22Rv1 (cell line): Measurements from ENCODE around the gene CAMP.

Source experiments
- ZFX ChIP-seq: fragments of 450-650 bp; IDR thresholded peaks from 2 replicates; pipeline ENCODE4 v1.6.1; 2017; ENCODE audit warnings: antibody characterized with exemption, borderline replicate concordance
- TF ChIP-seq, protein P1 (sequence below): fragments of 450-650 bp; IDR thresholded peaks from 2 replicates; pipeline ENCODE4 v1.5.1; 2017; ENCODE audit warnings: mild to moderate bottlenecking

DNA sequence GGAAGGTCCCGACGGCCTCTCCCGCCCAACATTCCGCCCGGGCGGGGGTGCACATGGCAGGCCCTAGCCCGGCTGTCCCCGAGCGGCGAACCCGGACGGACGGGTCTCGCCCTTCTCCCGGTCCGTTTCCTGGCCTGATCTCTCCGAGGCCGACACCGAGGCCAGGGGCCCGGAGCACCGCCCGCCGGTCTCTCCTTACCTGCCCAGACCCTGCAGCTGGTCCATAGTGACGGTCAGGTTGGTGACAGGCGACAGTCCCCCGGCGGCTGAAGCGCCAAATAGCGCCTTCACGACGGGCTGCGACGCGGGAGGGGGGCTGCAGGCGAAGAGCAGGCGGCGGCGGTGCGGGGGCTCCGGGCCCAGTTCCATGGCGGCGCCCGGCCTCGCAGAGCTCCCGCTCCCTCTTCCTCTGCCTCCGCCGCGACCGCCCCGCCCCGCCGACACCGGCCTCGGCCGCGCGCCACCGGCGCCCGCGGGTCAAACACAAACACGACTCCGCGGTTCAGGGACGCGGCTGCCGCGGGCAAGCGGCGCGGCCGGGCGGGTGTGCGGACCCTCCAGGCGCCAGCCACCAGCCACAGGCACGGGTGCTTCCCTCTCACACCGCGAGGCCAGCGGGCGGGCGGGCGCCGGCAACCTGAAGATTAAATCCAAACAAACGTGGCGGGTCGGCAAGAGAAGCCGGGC lies 35.6 kb upstream of the CAMP start:
- TF ChIP-seq, protein P1, sequence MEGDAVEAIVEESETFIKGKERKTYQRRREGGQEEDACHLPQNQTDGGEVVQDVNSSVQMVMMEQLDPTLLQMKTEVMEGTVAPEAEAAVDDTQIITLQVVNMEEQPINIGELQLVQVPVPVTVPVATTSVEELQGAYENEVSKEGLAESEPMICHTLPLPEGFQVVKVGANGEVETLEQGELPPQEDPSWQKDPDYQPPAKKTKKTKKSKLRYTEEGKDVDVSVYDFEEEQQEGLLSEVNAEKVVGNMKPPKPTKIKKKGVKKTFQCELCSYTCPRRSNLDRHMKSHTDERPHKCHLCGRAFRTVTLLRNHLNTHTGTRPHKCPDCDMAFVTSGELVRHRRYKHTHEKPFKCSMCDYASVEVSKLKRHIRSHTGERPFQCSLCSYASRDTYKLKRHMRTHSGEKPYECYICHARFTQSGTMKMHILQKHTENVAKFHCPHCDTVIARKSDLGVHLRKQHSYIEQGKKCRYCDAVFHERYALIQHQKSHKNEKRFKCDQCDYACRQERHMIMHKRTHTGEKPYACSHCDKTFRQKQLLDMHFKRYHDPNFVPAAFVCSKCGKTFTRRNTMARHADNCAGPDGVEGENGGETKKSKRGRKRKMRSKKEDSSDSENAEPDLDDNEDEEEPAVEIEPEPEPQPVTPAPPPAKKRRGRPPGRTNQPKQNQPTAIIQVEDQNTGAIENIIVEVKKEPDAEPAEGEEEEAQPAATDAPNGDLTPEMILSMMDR = no peak
- TF ChIP-seq ZFX = no peak
